B cell (primary cell): ENCODE results near the gene SLC25A20. TPM values are rescaled to one million over a fixed set of nuclear protein-coding genes. Genes with fewer than 3 reads are reported as not detected.

Experiments used
- ATAC-seq: fragments of 200-7000 bp; cut with Tn5 transposase; one replicate; pipeline ENCODE4 v1.10.0; 2021; ENCODE audit warnings: low read depth, mild to moderate bottlenecking, moderate number of reproducible peaks, moderate library complexity
- CTCF ChIA-PET: fragments of 350-600 bp; sonication (Branson Sonifier 250); formaldehyde crosslinking; loops from one replicate; lab custom pipeline; 2021; ENCODE audit warnings: antibody characterized with exemption, inconsistent platforms; lab: Charles Lee
- POLR2A ChIA-PET: fragments of 350-600 bp; sonication (Branson Sonifier 250); formaldehyde crosslinking; loops from one replicate; lab custom pipeline; 2021; ENCODE audit warnings: antibody characterized with exemption; lab: Charles Lee
- DNase-seq: peaks from one replicate; pipeline ENCODE4 v3.0.0; 2013
- H2AFZ ChIP-seq: 2 replicates; pipeline ENCODE4 v1.6.1; 2012; ENCODE audit warnings: mild to moderate bottlenecking, low read depth, low read length; ENCODE audit not compliant: insufficient read depth, poor library complexity, severe bottlenecking
- H3K27ac ChIP-seq, 2 donors: 1 replicate in 1 of 2; 2 replicates in 1 of 2; pipeline ENCODE4 v1.5.1; 2012 to 2013; ENCODE audit warnings: low read length in 2 of 2, mild to moderate bottlenecking in 2 of 2, moderate library complexity in 1 of 2
- H3K27me3 ChIP-seq, 4 experiments: fragments of 200-600 bp in 1 of 4; sonication (generic) in 1 of 4; replicated peaks in 1 of 4; 1 replicate in 2 of 4; 2 replicates in 2 of 4; pipeline versions ENCODE4 v1.6.1 to v1.7.0; 2013 to 2016; ENCODE audit warnings: low read length in 3 of 4, mild to moderate bottlenecking in 2 of 4, mixed read lengths in 1 of 4, moderate library complexity in 1 of 4; ENCODE audit not compliant: insufficient read depth in 4 of 4, control insufficient read depth in 3 of 4; ENCODE audit errors: control extremely low read depth in 1 of 4
- H3K36me3 ChIP-seq, 2 experiments: replicated peaks in 1 of 2; 1 replicate in 1 of 2; 2 replicates in 1 of 2; pipeline versions ENCODE4 v1.6.1 to v1.7.1; 2013; ENCODE audit warnings: low read length in 1 of 2; ENCODE audit not compliant: insufficient read depth in 2 of 2, control insufficient read depth in 1 of 2; ENCODE audit errors: control extremely low read depth in 1 of 2, extremely low read depth in 1 of 2
- H3K4me1 ChIP-seq, 2 donors: fragments of 200-600 bp in 1 of 2; sonication (generic) in 1 of 2; 1 replicate in 1 of 2; 2 replicates in 1 of 2; pipeline versions ENCODE4 v1.5.1 to v1.6.1; 2013 to 2017; ENCODE audit warnings: low read length in 2 of 2; ENCODE audit not compliant: control insufficient read depth in 2 of 2, insufficient read depth in 2 of 2
- H3K4me2 ChIP-seq: replicated peaks from 2 replicates; pipeline ENCODE3; 2012; ENCODE audit warnings: mild to moderate bottlenecking, low read depth, low read length; ENCODE audit not compliant: poor library complexity, severe bottlenecking
- H3K4me3 ChIP-seq, 5 experiments: fragments of 200-600 bp in 1 of 5; sonication (generic) in 1 of 5; 1 replicate in 3 of 5; 2 replicates in 2 of 5; pipeline versions ENCODE4 v1.5.1 to v1.7.0; 2011 to 2016; ENCODE audit warnings: low read length in 4 of 5, mild to moderate bottlenecking in 4 of 5, low read depth in 2 of 5, control low read depth in 1 of 5, moderate library complexity in 1 of 5; ENCODE audit not compliant: insufficient read depth in 1 of 5; ENCODE audit errors: control extremely low read depth in 1 of 5, extremely low read depth in 1 of 5
- H3K79me2 ChIP-seq: fragments of 200-600 bp; sonication (generic); one replicate; pipeline ENCODE4 v1.6.0; 2016; ENCODE audit warnings: low read length; ENCODE audit not compliant: control insufficient read depth, insufficient read depth
- H3K9ac ChIP-seq: fragments of 200-600 bp; sonication (generic); 2 replicates; pipeline ENCODE4 v1.6.1; 2017; ENCODE audit warnings: mild to moderate bottlenecking, low read length, moderate library complexity
- H3K9me3 ChIP-seq, 3 donors: one replicate each; pipeline versions ENCODE4 v1.6.1 to v1.7.1; 2013; ENCODE audit warnings: low read length in 2 of 3; ENCODE audit not compliant: control insufficient read depth in 2 of 3, insufficient read depth in 1 of 3; ENCODE audit errors: control extremely low read depth in 1 of 3
- H4K20me1 ChIP-seq: 2 replicates; pipeline ENCODE4 v1.6.0; 2012; ENCODE audit warnings: mild to moderate bottlenecking, low read length; ENCODE audit not compliant: insufficient read depth, control insufficient read depth, poor library complexity, severe bottlenecking
- H3K27ac Mint-ChIP-seq: one replicate; pipeline ENCODE4 v1.8.0; 2021; ENCODE audit warnings: mixed read lengths
- H3K27me3 Mint-ChIP-seq: one replicate; pipeline ENCODE4 v1.8.0; 2021; ENCODE audit warnings: mixed read lengths
- H3K4me1 Mint-ChIP-seq: one replicate; pipeline ENCODE4 v1.8.0; 2021; ENCODE audit warnings: mixed read lengths
- H3K4me3 Mint-ChIP-seq: one replicate; pipeline ENCODE4 v1.8.0; 2021; ENCODE audit warnings: mixed read lengths
- H3K9me3 Mint-ChIP-seq: one replicate; pipeline ENCODE4 v1.8.0; 2022; ENCODE audit warnings: mixed read lengths; ENCODE audit not compliant: insufficient read depth
- CTCF ChIP-seq: fragments of 200-600 bp; IDR thresholded peaks from one replicate; pipeline ENCODE4 v1.8.0; 2022; ENCODE audit warnings: antibody characterized with exemption, mild to moderate bottlenecking
- EZH2 ChIP-seq: IDR thresholded peaks from 2 replicates; pipeline ENCODE4 v1.6.1; 2012; ENCODE audit warnings: borderline replicate concordance, low read depth, mild to moderate bottlenecking, moderate library complexity, low read length; ENCODE audit not compliant: insufficient read depth, poor library complexity, severe bottlenecking
- WGBS: methylation state at CpG from one replicate; pipeline ENCODE4 v1.1.5; 2013; ENCODE audit warnings: missing lambda C conversion rate; ENCODE audit not compliant: insufficient coverage; 5-methylcytosine and 5-hydroxymethylcytosine counted together
- intact Hi-C: fragments of 100-400 bp; cut with micrococcal nuclease; formaldehyde crosslinking; loops from one replicate; pipeline ENCODE4 v1.10.0; 2022
- polyA plus RNA-seq: library from polyadenylated mRNA; depleted of rRNA; stranded (reverse); fragments of >200 nt; gene quantifications from 2 replicates; pipeline ENCODE4 v1.2.3, GENCODE V29; 2012
- total RNA-seq, 2 donors: library from RNA; stranded (reverse); fragments of 120-200 nt in 1 of 2; gene quantifications; 1 replicate in 1 of 2; 2 replicates in 1 of 2; pipeline versions ENCODE4 v1.2.3 to v1.2.4, GENCODE V29; 2013 to 2022

Gene SLC25A20
- total and polyA plus RNA-seq, 2 donors (not counting 1 experiment from before 2014, with no cell fraction given): 12.2 to 19.9 TPM

GRCh38 chr3:48891606-48892005 is 7.1 kb downstream of the SLC25A20 start:
- Mint-ChIP-seq H3K4me1 (no peaks in the 10 kb centered on the region), H3K27ac (no peak overlapping the region), H3K27me3 (no peaks in the 10 kb centered on the region), H3K4me3 (no peak overlapping the region), H3K9me3 (no peaks in the 10 kb centered on the region)
- Histone ChIP-seq H3K27me3 (no peaks in the 10 kb centered on the region), H3K36me3 (peaks cover 5 to 6% of the 10 kb centered on the region in 2 experiments), H3K79me2 (peaks cover 33% of the 10 kb centered on the region), H3K9ac (no peak overlapping the region), H3K4me3 (no peak overlapping the region), H2AFZ (no peak overlapping the region), H3K4me1 (no peaks in the 10 kb centered on the region), H3K9me3 (no peaks in the 10 kb centered on the region), H3K4me2 (no peak overlapping the region), H4K20me1 (no peaks in the 10 kb centered on the region), H3K27ac (no peak overlapping the region)
- ATAC-seq (no peak), DNase-seq (no peak)
- TF ChIP-seq EZH2 (no peak), CTCF (no peak)
- ChIA-PET POLR2A (no interaction called here), CTCF (no interaction called here)
- 100% methylated on average over 8 of the region's 8 CpGs for WGBS
- intact Hi-C loops: no loop called here

- TF ChIP-seq EZH2 (no peak), CTCF (no peak)
- H3K4me2 ChIP-seq: no peak overlapping the region
- no peaks in the 10 kb centered on the region for H3K27me3 Mint-ChIP-seq
- POLR2A ChIA-PET: no interaction called here
- no peak overlapping the region for H3K9ac ChIP-seq
- no peak overlapping the region for H3K4me3 Mint-ChIP-seq
- H4K20me1 ChIP-seq: no peaks in the 10 kb centered on the region
- no peaks in the 10 kb centered on the region for H3K27me3 ChIP-seq
- no peak overlapping the region for H2AFZ ChIP-seq
- no peak overlapping the region for H3K4me3 ChIP-seq
- H3K27ac ChIP-seq: no peak overlapping the region
- no peaks in the 10 kb centered on the region for H3K9me3 Mint-ChIP-seq
- ATAC-seq (no peak), DNase-seq (no peak)
- CTCF ChIA-PET: no interaction called here
- no peaks in the 10 kb centered on the region for H3K4me1 ChIP-seq
- H3K9me3 ChIP-seq: no peaks in the 10 kb centered on the region
- intact Hi-C loops: no loop called here
- H3K36me3 ChIP-seq: peaks cover 2 to 11% of the 10 kb centered on the region in 2 experiments
- H3K79me2 ChIP-seq: peaks cover 11% of the 10 kb centered on the region
- no peak overlapping the region for H3K27ac Mint-ChIP-seq
- H3K4me1 Mint-ChIP-seq: no peaks in the 10 kb centered on the region
Measured at GRCh38 chr3:48885753-48886152, 12.9 kb downstream of the SLC25A20 start.
